Superior temporal gyrus (tissue), 1 donor: ENCODE measurements around the gene FADS1.

Source experiments
- DNase-seq: peaks from one replicate; pipeline ENCODE4 v3.0.0-alpha.2; 2016; ENCODE audit errors: extremely low spot score

The FADS1 gene

GRCh38 chr11:61827571-61828378 is 11.0 kb upstream of the FADS1 start, which contains the start of gene FADS2:
TSS of gene FADS2 (plus strand) at chr11:61828300. CDS start at chr11:61828391, 91 bp downstream.
- DNase-seq = peak; percentile 87

DNA sequence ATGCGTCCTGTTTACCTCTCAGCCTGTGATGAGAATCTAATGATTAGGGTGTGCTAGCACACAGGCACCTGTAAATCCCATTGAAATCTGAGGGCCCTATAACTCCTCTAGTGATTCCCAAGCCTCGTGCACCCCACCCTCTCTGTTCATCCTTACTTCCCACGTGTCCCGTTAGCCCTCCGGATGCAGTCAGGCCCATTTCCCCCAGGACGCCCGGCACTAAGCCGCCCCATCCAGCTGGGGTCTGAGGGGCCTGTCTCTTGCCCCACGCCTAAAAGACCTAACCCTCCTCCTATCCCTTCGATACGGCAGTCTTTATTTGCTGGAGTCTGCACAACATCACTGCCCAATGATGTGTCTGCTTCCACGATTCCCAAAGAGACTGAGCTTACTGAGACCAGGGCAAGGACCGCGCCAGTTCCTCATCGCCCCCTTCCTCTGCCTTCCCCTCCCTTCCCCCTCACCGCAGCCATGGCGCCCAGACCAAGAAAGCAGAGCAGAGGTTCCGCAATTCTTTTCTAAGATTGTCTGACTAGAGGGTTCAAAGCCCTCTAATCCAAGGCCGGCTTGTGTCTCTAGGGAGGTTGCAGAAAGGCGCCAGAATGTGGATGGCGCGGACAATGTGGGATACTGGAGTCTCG is 10.2 kb upstream of the FADS1 start:
- peak; percentile 50 for DNase-seq

- no peak for DNase-seq
These were observed 3.4 kb upstream of the FADS1 start for GRCh38 chr11:61820174-61820573.

- DNase-seq = no peak
These were observed 834 bp upstream of the FADS1 start for GRCh38 chr11:61817471-61818202.

- DNase-seq = peak; percentile 65
These were observed 740 bp downstream of the FADS1 start for GRCh38 chr11:61815790-61816735.

- peak; percentile 98 for DNase-seq
These were observed 1.6 kb downstream of the FADS1 start for GRCh38 chr11:61814958-61815789.

GRCh38 chr11:61814247-61814957 is 2.4 kb downstream of the FADS1 start:
- DNase-seq = peak; percentile 82

- DNase-seq = no peak
These were observed 3.9 kb downstream of the FADS1 start for GRCh38 chr11:61812736-61813411.

GRCh38 chr11:61811831-61812230 is 5.0 kb downstream of the FADS1 start:
- no peak for DNase-seq

GRCh38 chr11:61810671-61811175 is 6.1 kb downstream of the FADS1 start:
- DNase-seq = no peak

GRCh38 chr11:61806785-61807184 is 10.0 kb downstream of the FADS1 start:
- DNase-seq = no peak

GRCh38 chr11:61805146-61805545 is 11.7 kb downstream of the FADS1 start:
- no peak for DNase-seq

DNA sequence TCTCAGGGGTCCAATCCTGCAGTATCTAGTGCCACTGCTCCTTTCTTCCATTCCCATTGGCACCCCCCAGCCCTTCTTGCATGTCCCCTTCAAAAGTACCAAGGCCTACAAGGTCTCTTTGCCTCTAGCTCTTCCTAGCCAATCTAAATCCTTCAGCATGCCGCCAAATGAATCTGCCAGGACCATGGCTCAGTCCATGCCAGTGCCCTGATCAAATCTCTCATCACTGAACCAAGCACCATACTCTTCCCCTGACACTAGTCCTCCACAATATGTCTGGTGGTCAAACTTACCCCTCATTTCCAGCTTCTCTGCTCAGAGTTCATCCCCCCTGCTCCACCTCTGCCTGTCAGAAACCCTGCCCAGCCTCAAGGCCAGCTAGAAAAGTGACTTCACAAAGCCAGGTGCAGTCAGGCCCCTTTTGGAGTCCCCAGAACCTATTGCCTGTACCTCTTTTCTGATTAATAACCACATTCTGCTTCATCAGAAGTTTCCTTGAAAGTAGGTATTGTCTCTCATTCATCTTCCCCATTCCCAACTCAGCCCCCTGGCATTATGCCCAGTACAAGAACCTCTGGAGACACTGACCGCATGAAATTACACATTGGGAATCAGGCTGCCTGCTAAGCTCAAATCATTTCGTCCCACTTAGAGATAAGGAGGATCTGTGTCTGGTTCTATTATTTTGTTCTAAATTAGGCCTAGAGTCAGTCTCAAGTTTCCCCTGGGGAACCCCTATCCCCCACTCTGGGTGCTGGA is 12.7 kb downstream of the FADS1 start:
- no peak for DNase-seq

- DNase-seq = no peak
These were observed 14.2 kb downstream of the FADS1 start for GRCh38 chr11:61802605-61803004.

DNA sequence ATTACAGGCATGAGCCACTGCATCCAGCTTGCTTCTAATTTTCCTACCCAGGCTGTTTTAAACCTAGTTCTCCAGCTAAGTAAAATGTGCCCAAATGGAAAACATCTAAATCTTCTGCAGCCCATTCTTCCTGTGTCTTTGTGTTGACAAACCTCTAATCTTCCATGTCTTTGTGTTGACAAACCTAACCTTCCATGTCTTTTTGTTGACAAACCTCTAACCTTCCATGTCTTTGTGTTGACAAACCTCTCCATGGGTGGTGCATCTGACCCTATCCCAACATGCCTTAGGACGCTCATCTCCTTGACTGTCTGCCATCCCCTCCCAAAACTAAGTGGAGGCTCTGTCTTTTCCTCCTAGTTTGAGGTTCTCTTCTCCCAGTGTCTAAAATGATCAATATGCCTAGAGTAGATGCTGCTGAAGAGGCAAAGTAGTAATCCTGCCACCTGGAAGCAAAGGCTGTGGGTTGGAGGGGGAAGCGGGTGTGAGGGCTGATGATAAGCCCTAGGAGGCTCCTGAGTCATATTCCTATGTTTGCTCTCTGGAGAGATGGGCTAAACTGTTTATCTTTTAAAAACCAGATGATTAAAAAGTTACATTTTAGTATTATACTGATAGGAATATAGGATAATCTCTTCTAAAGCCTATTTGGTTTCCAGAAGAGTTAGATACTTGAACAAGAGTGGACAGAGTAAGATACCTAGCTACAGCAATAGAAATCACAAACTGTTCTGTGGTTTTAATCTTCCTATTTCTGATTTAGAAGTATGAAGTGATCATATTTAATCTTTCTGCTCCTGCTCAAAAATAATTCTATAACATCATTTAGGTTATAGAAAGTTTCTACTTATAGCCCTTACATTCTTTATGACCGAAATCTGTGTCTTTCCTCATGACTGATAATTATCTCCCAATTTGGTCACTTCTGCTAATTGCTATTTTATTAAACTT is 16.2 kb downstream of the FADS1 start:
- no peak for DNase-seq

DNA sequence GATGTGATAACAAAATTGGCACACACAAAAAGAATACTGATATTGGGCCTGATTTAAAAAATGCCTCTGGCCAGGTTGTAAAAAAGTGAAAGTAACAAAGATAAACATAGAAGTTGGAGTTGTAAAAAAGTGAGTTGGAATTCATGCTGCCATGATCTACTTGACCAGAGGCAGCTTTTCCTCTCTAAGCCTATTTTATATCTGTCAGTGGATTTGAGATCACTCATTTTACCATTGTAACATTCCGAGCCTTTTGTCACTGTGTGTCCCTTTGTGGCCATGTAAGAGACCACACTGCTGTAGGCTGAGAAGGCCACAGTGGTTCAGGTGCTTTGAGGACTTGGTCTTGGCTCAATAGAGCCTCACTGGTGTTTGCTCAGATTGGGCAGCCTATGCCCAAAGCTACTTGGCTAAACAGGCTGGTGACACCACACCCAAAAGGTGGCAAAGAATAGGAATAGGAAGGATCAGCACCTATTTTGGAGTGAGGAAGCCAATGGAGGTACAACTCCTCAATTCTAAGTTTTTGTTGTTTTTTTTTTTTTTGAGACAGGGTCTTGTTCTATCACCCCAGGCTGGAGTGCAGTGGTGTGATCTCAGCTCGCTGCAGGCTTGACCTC is 17.0 kb downstream of the FADS1 start:
- DNase-seq = no peak
